Measurements from ENCODE around the gene USP3. TPM values are rescaled to one million over a fixed set of nuclear protein-coding genes. Genes with fewer than 3 reads are reported as not detected.

USP3 gene
- total RNA-seq, 1 experiment from 2014 or later = 54.2 TPM

GRCh38 chr15:63603516-63603915 is 99.1 kb downstream of the USP3 start:
- H3K9me3 ChIP-seq = no peaks in the 10 kb centered on the region
- CTCF ChIA-PET = no interaction called here
- H3K36me3 ChIP-seq (ENCODE audit: control insufficient read depth, insufficient read depth, low read length) = no peaks in the 10 kb centered on the region
- H3K9me3 Mint-ChIP-seq (ENCODE audit: unreplicated experiment) = no peaks in the 10 kb centered on the region
- peaks cover 31% of the 10 kb centered on the region for H3K36me3 Mint-ChIP-seq (ENCODE audit: insufficient read depth, unreplicated experiment)
- POLR2A ChIA-PET = no interaction called here
- H3K4me3 ChIP-seq (ENCODE audit: low read depth, low read length) = no peak overlapping the region
- intact Hi-C loops (cut with micrococcal nuclease; ENCODE audit: unreplicated experiment) = no loop called here
- no peak for DNase-seq
- H3K27me3 ChIP-seq (replicated peaks; ENCODE audit: control insufficient read depth, insufficient read depth, low read length) = no peaks in the 10 kb centered on the region
- BruUV-seq (replicated peaks) = no TSS peak
- no peak for TF ChIP-seq CTCF (IDR thresholded peaks at IDR 0.05; ENCODE audit: insufficient read depth in 1 of 2, low read depth in 1 of 2, low read length in 1 of 2, severe bottlenecking in 1 of 2, unreplicated experiment in 1 of 2)
- H3K27me3 Mint-ChIP-seq (ENCODE audit: insufficient read depth, unreplicated experiment) = no peaks in the 10 kb centered on the region
- no peak overlapping the region for H3K4me3 Mint-ChIP-seq (ENCODE audit: unreplicated experiment)
- no peak overlapping the region for H3K27ac Mint-ChIP-seq (ENCODE audit: unreplicated experiment)
- no peaks in the 10 kb centered on the region for H3K4me1 Mint-ChIP-seq (ENCODE audit: low read depth, unreplicated experiment)
- no peaks in the 10 kb centered on the region; the same call in 1 of the 2 replicates for H3K4me1 ChIP-seq

- Mint-ChIP-seq H3K27me3 (ENCODE audit: insufficient read depth, unreplicated experiment) (no peaks in the 10 kb centered on the region), H3K27ac (ENCODE audit: unreplicated experiment) (no peak overlapping the region), H3K4me1 (ENCODE audit: low read depth, unreplicated experiment) (no peaks in the 10 kb centered on the region), H3K4me3 (ENCODE audit: unreplicated experiment) (no peak overlapping the region), H3K36me3 (ENCODE audit: insufficient read depth, unreplicated experiment) (peaks cover 25% of the 10 kb centered on the region), H3K9me3 (ENCODE audit: unreplicated experiment) (no peaks in the 10 kb centered on the region)
- Histone ChIP-seq H3K4me1 (no peaks in the 10 kb centered on the region), H3K9me3 (no peaks in the 10 kb centered on the region), H3K4me3 (ENCODE audit: low read depth, low read length) (no peak overlapping the region), H3K36me3 (ENCODE audit: control insufficient read depth, insufficient read depth, low read length) (no peaks in the 10 kb centered on the region), H3K27me3 (replicated peaks; ENCODE audit: control insufficient read depth, insufficient read depth, low read length) (no peaks in the 10 kb centered on the region)
- DNase-seq = no peak
- intact Hi-C loops (cut with micrococcal nuclease; ENCODE audit: unreplicated experiment) = no loop called here
- CTCF ChIA-PET = interaction anchor here (0.6 kb wide), 1 partner anchor 135 kb away, joined by 3 read pairs; no protein-coding TSS in a partner anchor
- no peak for TF ChIP-seq CTCF (IDR thresholded peaks at IDR 0.05; ENCODE audit: insufficient read depth in 1 of 2, low read depth in 1 of 2, low read length in 1 of 2, severe bottlenecking in 1 of 2, unreplicated experiment in 1 of 2)
- POLR2A ChIA-PET = interaction anchor here (0.7 kb wide), 1 partner anchor 270 kb away, joined by 3 read pairs; no protein-coding TSS in a partner anchor
- no TSS peak for BruUV-seq (replicated peaks)
These were observed 99.9 kb downstream of the USP3 start for GRCh38 chr15:63604281-63604680.

- no peaks in the 10 kb centered on the region for H3K27me3 Mint-ChIP-seq (ENCODE audit: insufficient read depth, unreplicated experiment)
- intact Hi-C loops (cut with micrococcal nuclease; ENCODE audit: unreplicated experiment) = no loop called here
- CTCF ChIA-PET = no interaction called here
These were observed 100.6 kb downstream of the USP3 start for GRCh38 chr15:63605036-63605435.

More at GRCh38 chr15:63605036-63605435, 100.6 kb downstream of the USP3 start:
- POLR2A ChIA-PET = no interaction called here
- H3K4me3 ChIP-seq (ENCODE audit: low read depth, low read length) = no peak overlapping the region
- peaks cover 21% of the 10 kb centered on the region for H3K36me3 Mint-ChIP-seq (ENCODE audit: insufficient read depth, unreplicated experiment)
- H3K27ac Mint-ChIP-seq (ENCODE audit: unreplicated experiment) = no peak overlapping the region
- H3K9me3 ChIP-seq = no peaks in the 10 kb centered on the region
- no peaks in the 10 kb centered on the region for H3K4me1 Mint-ChIP-seq (ENCODE audit: low read depth, unreplicated experiment)
- H3K4me1 ChIP-seq = no peaks in the 10 kb centered on the region
- BruUV-seq (replicated peaks) = no TSS peak
- H3K36me3 ChIP-seq (ENCODE audit: control insufficient read depth, insufficient read depth, low read length) = no peaks in the 10 kb centered on the region
- H3K27me3 ChIP-seq (replicated peaks; ENCODE audit: control insufficient read depth, insufficient read depth, low read length) = no peaks in the 10 kb centered on the region
- H3K4me3 Mint-ChIP-seq (ENCODE audit: unreplicated experiment) = no peak overlapping the region
- no peak for TF ChIP-seq CTCF (IDR thresholded peaks at IDR 0.05; ENCODE audit: insufficient read depth in 1 of 2, low read depth in 1 of 2, low read length in 1 of 2, severe bottlenecking in 1 of 2, unreplicated experiment in 1 of 2)
- no peaks in the 10 kb centered on the region for H3K9me3 Mint-ChIP-seq (ENCODE audit: unreplicated experiment)
- DNase-seq = no peak

All from Caco-2 (cell line).